GM23338 (cell line): ENCODE measurements around the gene ALDH5A1. TPM values are rescaled to one million over a fixed set of nuclear protein-coding genes. Genes with fewer than 3 reads are reported as not detected.

Source experiments
- ATAC-seq: fragments of 200-7000 bp; cut with Tn5 transposase; 3 replicates; pipeline ENCODE4 v1.9.1; 2020
- DNase-seq: peaks from one replicate; pipeline ENCODE4 v3.0.0-alpha.2; 2015; ENCODE audit warnings: low spot score
- H2AFZ ChIP-seq: fragments of 200-600 bp; sonication (generic); 2 replicates; pipeline ENCODE4 v1.8.0; 2016; ENCODE audit warnings: antibody characterized with exemption, mild to moderate bottlenecking, moderate library complexity
- H3F3A ChIP-seq: fragments of 200-600 bp; sonication (generic); replicated peaks from 2 replicates; pipeline ENCODE4 v1.8.0; 2017; ENCODE audit warnings: antibody characterized with exemption, mixed run types, low read depth
- H3K27ac ChIP-seq: fragments of 200-600 bp; sonication (generic); 2 replicates; pipeline ENCODE4 v1.6.1; 2016; ENCODE audit warnings: low read depth
- H3K27me3 ChIP-seq: fragments of 200-600 bp; sonication (generic); 2 replicates; pipeline ENCODE4 v1.8.0; 2016; ENCODE audit warnings: mild to moderate bottlenecking, mixed run types, moderate library complexity; ENCODE audit not compliant: insufficient read depth
- H3K36me3 ChIP-seq: fragments of 200-600 bp; sonication (generic); 2 replicates; pipeline ENCODE4 v1.8.0; 2016; ENCODE audit warnings: mild to moderate bottlenecking; ENCODE audit not compliant: insufficient read depth
- H3K4me1 ChIP-seq: fragments of 200-600 bp; sonication (generic); 2 replicates; pipeline ENCODE4 v1.8.0; 2016; ENCODE audit warnings: mild to moderate bottlenecking, moderate library complexity; ENCODE audit not compliant: insufficient read depth
- H3K4me2 ChIP-seq: fragments of 200-600 bp; sonication (generic); 2 replicates; pipeline ENCODE4 v1.7.1; 2017; ENCODE audit warnings: mixed run types
- H3K4me3 ChIP-seq: fragments of 200-600 bp; sonication (generic); 2 replicates; pipeline ENCODE4 v1.6.1; 2016; ENCODE audit warnings: mixed run types
- H3K79me2 ChIP-seq: fragments of 200-600 bp; sonication (generic); replicated peaks from 2 replicates; pipeline ENCODE4 v1.8.0; 2017; ENCODE audit warnings: mild to moderate bottlenecking; ENCODE audit not compliant: insufficient read depth
- H3K9me2 ChIP-seq: fragments of 200-600 bp; sonication (generic); 2 replicates; pipeline ENCODE4 v1.8.0; 2017; ENCODE audit not compliant: insufficient read depth
- H4K20me1 ChIP-seq: fragments of 200-600 bp; sonication (generic); replicated peaks from 2 replicates; pipeline ENCODE4 v1.8.0; 2017; ENCODE audit warnings: mild to moderate bottlenecking; ENCODE audit not compliant: insufficient read depth
- H3K27ac Mint-ChIP-seq: 2 replicates; pipeline ENCODE4 v1.8.0; 2020; ENCODE audit warnings: inconsistent platforms, mild to moderate bottlenecking, moderate library complexity, mixed read lengths
- H3K27me3 Mint-ChIP-seq: 3 replicates; pipeline ENCODE4 v1.8.0; 2022; ENCODE audit warnings: low read depth, mild to moderate bottlenecking, moderate library complexity, mixed read lengths, inconsistent platforms; ENCODE audit not compliant: insufficient read depth, poor library complexity
- H3K36me3 Mint-ChIP-seq: 3 replicates; pipeline ENCODE4 v1.8.0; 2021; ENCODE audit warnings: low read depth, mild to moderate bottlenecking, inconsistent platforms, moderate library complexity, mixed read lengths
- H3K4me1 Mint-ChIP-seq: 3 replicates; pipeline ENCODE4 v1.8.0; 2020; ENCODE audit warnings: mild to moderate bottlenecking, inconsistent platforms, mixed read lengths
- H3K4me3 Mint-ChIP-seq: 3 replicates; pipeline ENCODE4 v1.8.0; 2021; ENCODE audit warnings: moderate library complexity, mild to moderate bottlenecking, inconsistent platforms, mixed read lengths
- H3K9me3 Mint-ChIP-seq: 3 replicates; pipeline ENCODE4 v1.8.0; 2020; ENCODE audit warnings: moderate library complexity, mild to moderate bottlenecking, inconsistent platforms, mixed read lengths
- CREB1 ChIP-seq: fragments of 250-450 bp; sonication (Bioruptor Pico); IDR thresholded peaks from 2 replicates; pipeline ENCODE4 v1.5.0; 2020; ENCODE audit warnings: low read depth, mild to moderate bottlenecking, moderate library complexity
- CTCF ChIP-seq, 2 experiments: fragments of 200-600 bp in 1 of 2; sonication (generic) in 1 of 2; conservative IDR thresholded peaks; 2 replicates each; pipeline versions ENCODE4 v1.5.1 to v1.6.1; 2016 to 2017; ENCODE audit warnings: antibody characterized with exemption in 2 of 2, low read depth in 2 of 2, mild to moderate bottlenecking in 2 of 2, moderate library complexity in 1 of 2
- ETS1 ChIP-seq: IDR thresholded peaks from 2 replicates; pipeline ENCODE4 v1.6.1; 2016; ENCODE audit warnings: antibody characterized with exemption
- EZH2 ChIP-seq: fragments of 200-600 bp; sonication (generic); IDR thresholded peaks from one replicate; pipeline ENCODE4 v1.8.0; 2017; ENCODE audit warnings: antibody characterized with exemption, mild to moderate bottlenecking, low read depth; ENCODE audit not compliant: unreplicated experiment
- EZH2phosphoT487 ChIP-seq: fragments of 200-600 bp; sonication (generic); IDR thresholded peaks from one replicate; pipeline ENCODE4 v1.8.1; 2018; ENCODE audit warnings: antibody characterized with exemption; ENCODE audit not compliant: unreplicated experiment
- JUNB ChIP-seq: IDR thresholded peaks from one replicate; pipeline ENCODE4 v1.6.1; 2016; ENCODE audit warnings: antibody characterized with exemption; ENCODE audit not compliant: unreplicated experiment
- NANOG ChIP-seq: IDR thresholded peaks from 2 replicates; pipeline ENCODE4 v1.6.1; 2016; ENCODE audit warnings: antibody characterized with exemption, borderline replicate concordance
- POLR2AphosphoS5 ChIP-seq: IDR thresholded peaks from 2 replicates; pipeline ENCODE4 v1.6.1; 2016; ENCODE audit warnings: antibody characterized with exemption, low read depth
- REST ChIP-seq: IDR thresholded peaks from one replicate; pipeline ENCODE4 v1.6.1; 2018; ENCODE audit warnings: antibody characterized with exemption; ENCODE audit not compliant: unreplicated experiment
- STAT1 ChIP-seq: IDR thresholded peaks from one replicate; pipeline ENCODE4 v1.6.1; 2016; ENCODE audit warnings: antibody characterized with exemption; ENCODE audit not compliant: unreplicated experiment
- ZNF114 ChIP-seq: fragments of 250-450 bp; sonication (Bioruptor Pico); IDR thresholded peaks from 2 replicates; pipeline ENCODE4 v1.5.0; 2020; ENCODE audit warnings: mild to moderate bottlenecking, moderate library complexity
- ZNF331 ChIP-seq: fragments of 250-450 bp; sonication (Bioruptor Pico); IDR thresholded peaks from 2 replicates; pipeline ENCODE4 v1.5.0; 2020; ENCODE audit warnings: low read depth, mild to moderate bottlenecking, moderate library complexity
- ZNF462 ChIP-seq: fragments of 250-450 bp; sonication (Bioruptor Pico); IDR thresholded peaks from 2 replicates; pipeline ENCODE4 v1.5.0; 2020; ENCODE audit warnings: mild to moderate bottlenecking, moderate library complexity
- polyA plus RNA-seq: library from polyadenylated mRNA; unstranded; fragments of >200 nt; fragmentation: Nextera tagmentation; extraction: Ambion mirVana; gene quantifications from 2 replicates; pipeline ENCODE4 v1.2.1, GENCODE V29; 2016
- total RNA-seq: library from RNA; depleted of rRNA; stranded (reverse); fragments of >200 nt; shearing (Covaris generic); gene quantifications from 2 replicates; pipeline ENCODE4 v1.2.3, GENCODE V29; 2014

ALDH5A1 gene
- total and polyA plus RNA-seq, 2 experiments from 2014 or later = 3.1 to 5.2 TPM

- H3K27me3 ChIP-seq = no peaks in the 10 kb centered on the region
- ATAC-seq (no peak; the same call in 2 of the 3 replicates), DNase-seq (no peak)
- peaks cover 2% of the 10 kb centered on the region for H3K27me3 Mint-ChIP-seq
- no peaks in the 10 kb centered on the region for H3K4me1 ChIP-seq
- H3K27ac ChIP-seq = no peak overlapping the region
- peaks cover 6% of the 10 kb centered on the region; the same call in 1 of the 2 replicates for H3K36me3 ChIP-seq
- no peak overlapping the region for H3K4me3 Mint-ChIP-seq
- no peaks in the 10 kb centered on the region for H4K20me1 ChIP-seq
- H3K4me1 Mint-ChIP-seq = no peaks in the 10 kb centered on the region
- no peaks in the 10 kb centered on the region for H3F3A ChIP-seq
- H2AFZ ChIP-seq = no peak overlapping the region
- peaks cover 11% of the 10 kb centered on the region for H3K9me3 Mint-ChIP-seq
- TF ChIP-seq ZNF114 (CRISPR knock-in tag) = no peak
- TF ChIP-seq CTCF (conservative IDR thresholded peaks at IDR 0.05; ENCODE audit: low read depth in 2 of 2) = no peak
- TF ChIP-seq JUNB = no peak
- no peak for TF ChIP-seq ZNF331 (CRISPR knock-in tag)
- no peak for TF ChIP-seq CREB1 (CRISPR knock-in tag)
- TF ChIP-seq STAT1 = no peak
- TF ChIP-seq EZH2phosphoT487 = no peak
- TF ChIP-seq EZH2 = no peak
- TF ChIP-seq ZNF462 (CRISPR knock-in tag) = no peak
- TF ChIP-seq NANOG = no peak
- no peak for TF ChIP-seq REST
- TF ChIP-seq POLR2AphosphoS5 = no peak
- no peak for TF ChIP-seq ETS1
- H3K4me3 ChIP-seq = no peak overlapping the region
- no peaks in the 10 kb centered on the region for H3K79me2 ChIP-seq
- H3K9me2 ChIP-seq = no peaks in the 10 kb centered on the region
- no peak overlapping the region for H3K4me2 ChIP-seq
- peaks cover 24% of the 10 kb centered on the region for H3K36me3 Mint-ChIP-seq
- H3K27ac Mint-ChIP-seq = no peak overlapping the region
These were observed 13.3 kb upstream of the ALDH5A1 start for GRCh38 chr6:24481449-24481848.
